Measurements from ENCODE around the gene UST. TPM values are rescaled to one million over a fixed set of nuclear protein-coding genes. Genes with fewer than 3 reads are reported as not detected.

The UST gene
- total and polyA plus RNA-seq, 4 donors, result 0.24 to 2.7 (median 0.87) TPM

GRCh38 chr6:148979014-148979901 lies 232.4 kb downstream of the UST start:
- H3K36me3 ChIP-seq (ENCODE audit: control insufficient read depth in 4 of 4, insufficient read depth in 3 of 4, low read depth in 1 of 4, low read length in 3 of 4), result no peaks in the 10 kb centered on the region
- no peak overlapping the region for H3K27ac ChIP-seq (ENCODE audit: low read depth in 1 of 2, low read length in 2 of 2)
- TF ChIP-seq MAX (IDR thresholded peaks at IDR 0.05) (no peak), GABPA (IDR thresholded peaks at IDR 0.05 in 1 of 2, conservative IDR thresholded peaks at IDR 0.05 in 1 of 2) (no peak)
- H3K4me1 ChIP-seq (ENCODE audit: control insufficient read depth in 4 of 4, insufficient read depth in 4 of 4, low read length in 3 of 4), result no peaks in the 10 kb centered on the region
- no peak for DNase-seq (ENCODE audit: low spot score)
- no peak overlapping the region for H3K9ac ChIP-seq (ENCODE audit: low read depth in 1 of 2, low read length in 2 of 2)
- H3K27me3 ChIP-seq (ENCODE audit: control insufficient read depth in 4 of 4, insufficient read depth in 4 of 4, low read length in 3 of 4), result no peaks in the 10 kb centered on the region
- WGBS, result 75% methylated on average over 7 of the region's 7 CpGs
- no peaks in the 10 kb centered on the region for H3K9me3 ChIP-seq (ENCODE audit: control insufficient read depth in 4 of 4, low read length in 3 of 4)
- no peak overlapping the region for H3K4me3 ChIP-seq (ENCODE audit: low read depth in 1 of 3, low read length in 3 of 3)

GRCh38 chr6:148980234-148980633 lies 233.4 kb downstream of the UST start:
- Histone ChIP-seq H3K27ac (ENCODE audit: low read depth in 1 of 2, low read length in 2 of 2) (no peak overlapping the region), H3K9me3 (ENCODE audit: control insufficient read depth in 4 of 4, low read length in 3 of 4) (no peaks in the 10 kb centered on the region), H3K4me1 (ENCODE audit: control insufficient read depth in 4 of 4, insufficient read depth in 4 of 4, low read length in 3 of 4) (no peaks in the 10 kb centered on the region), H3K4me3 (ENCODE audit: low read depth in 1 of 3, low read length in 3 of 3) (no peak overlapping the region), H3K27me3 (ENCODE audit: control insufficient read depth in 4 of 4, insufficient read depth in 4 of 4, low read length in 3 of 4) (no peaks in the 10 kb centered on the region), H3K9ac (ENCODE audit: low read depth in 1 of 2, low read length in 2 of 2) (no peak overlapping the region), H3K36me3 (ENCODE audit: control insufficient read depth in 4 of 4, insufficient read depth in 3 of 4, low read depth in 1 of 4, low read length in 3 of 4) (no peaks in the 10 kb centered on the region)
- TF ChIP-seq HNF4G (IDR thresholded peaks at IDR 0.05) (no peak), SP1 (IDR thresholded peaks at IDR 0.05) (no peak), HNF4A (conservative IDR thresholded peaks at IDR 0.05) (no peak), FOXA1 (IDR thresholded peaks at IDR 0.05) (no peak), YY1 (IDR thresholded peaks at IDR 0.05) (no peak)
- DNase-seq (ENCODE audit: low spot score), result no peak
- WGBS, result 83% methylated on average over 3 of the region's 3 CpGs

- Histone ChIP-seq H3K9me3 (ENCODE audit: control insufficient read depth in 4 of 4, low read length in 3 of 4) (no peaks in the 10 kb centered on the region), H3K27me3 (ENCODE audit: control insufficient read depth in 4 of 4, insufficient read depth in 4 of 4, low read length in 3 of 4) (no peaks in the 10 kb centered on the region)
- WGBS, result 81% methylated on average over 3 of the region's 3 CpGs
These were observed 234.7 kb downstream of the UST start for GRCh38 chr6:148981515-148981914.

More at GRCh38 chr6:148981515-148981914, 234.7 kb downstream of the UST start:
- H3K4me1 ChIP-seq (ENCODE audit: control insufficient read depth in 4 of 4, insufficient read depth in 4 of 4, low read length in 3 of 4), result no peaks in the 10 kb centered on the region
- DNase-seq (ENCODE audit: low spot score), result no peak
- no peak overlapping the region for H3K27ac ChIP-seq (ENCODE audit: low read depth in 1 of 2, low read length in 2 of 2)
- no peak for TF ChIP-seq HNF4G (IDR thresholded peaks at IDR 0.05)
- no peak for TF ChIP-seq ATF3 (IDR thresholded peaks at IDR 0.05)
- TF ChIP-seq FOXA1 (IDR thresholded peaks at IDR 0.05), result no peak
- TF ChIP-seq NR2F2 (IDR thresholded peaks at IDR 0.05), result no peak
- TF ChIP-seq JUND (IDR thresholded peaks at IDR 0.05), result no peak
- no peak for TF ChIP-seq TAF1 (conservative IDR thresholded peaks at IDR 0.05)
- TF ChIP-seq REST (IDR thresholded peaks at IDR 0.05), result no peak
- TF ChIP-seq MAX (IDR thresholded peaks at IDR 0.05), result no peak
- no peak for TF ChIP-seq ZBTB33 (IDR thresholded peaks at IDR 0.05)
- TF ChIP-seq EGR1 (IDR thresholded peaks at IDR 0.05; ENCODE audit: low read depth in 2 of 2), result no peak
- no peak for TF ChIP-seq FOXA2 (IDR thresholded peaks at IDR 0.05)
- no peak for TF ChIP-seq RXRA (IDR thresholded peaks at IDR 0.05)
- TF ChIP-seq SP1 (IDR thresholded peaks at IDR 0.05), result no peak
- TF ChIP-seq GABPA (IDR thresholded peaks at IDR 0.05 in 1 of 2, conservative IDR thresholded peaks at IDR 0.05 in 1 of 2), result no peak
- TF ChIP-seq CTCF (IDR thresholded peaks at IDR 0.05; ENCODE audit: low read depth, low read length, missing input control), result no peak
- TF ChIP-seq HNF4A (conservative IDR thresholded peaks at IDR 0.05), result no peak
- H3K9ac ChIP-seq (ENCODE audit: low read depth in 1 of 2, low read length in 2 of 2), result no peak overlapping the region
- H3K36me3 ChIP-seq (ENCODE audit: control insufficient read depth in 4 of 4, insufficient read depth in 3 of 4, low read depth in 1 of 4, low read length in 3 of 4), result no peaks in the 10 kb centered on the region
- no peak overlapping the region for H3K4me3 ChIP-seq (ENCODE audit: low read depth in 1 of 3, low read length in 3 of 3)
